Progenitor cell of endocrine pancreas (in vitro differentiated cells): ENCODE measurements around the gene FOXN4. TPM values are rescaled to one million over a fixed set of nuclear protein-coding genes. Genes with fewer than 3 reads are reported as not detected.

Experiments
- DNase-seq: peaks from one replicate; pipeline ENCODE4 v3.0.0; 2021; ENCODE audit warnings: low spot score; ENCODE audit not compliant: unreplicated experiment
- H3K27ac Mint-ChIP-seq: 2 replicates; pipeline ENCODE4 v1.8.0; 2021; ENCODE audit warnings: mild to moderate bottlenecking, moderate library complexity, mixed read lengths
- H3K27me3 Mint-ChIP-seq: 2 replicates; pipeline ENCODE4 v1.8.0; 2021; ENCODE audit warnings: mixed read lengths
- H3K36me3 Mint-ChIP-seq: 2 replicates; pipeline ENCODE4 v1.8.0; 2022; ENCODE audit warnings: mixed read lengths; ENCODE audit not compliant: insufficient read depth
- H3K4me1 Mint-ChIP-seq: 2 replicates; pipeline ENCODE4 v1.8.0; 2021; ENCODE audit warnings: low read depth, mixed read lengths
- H3K4me3 Mint-ChIP-seq: 2 replicates; pipeline ENCODE4 v1.8.0; 2021; ENCODE audit warnings: low read depth, mild to moderate bottlenecking, moderate library complexity, mixed read lengths
- H3K9me3 Mint-ChIP-seq: 2 replicates; pipeline ENCODE4 v1.8.0; 2021; ENCODE audit warnings: low read depth, mixed read lengths
- total RNA-seq: library from RNA; stranded (reverse); gene quantifications from 2 replicates; pipeline ENCODE4 v1.2.1, GENCODE V29; 2021
- TF ChIP-seq, protein P1 (sequence below): fragments of 200-600 bp; sonication (generic); IDR thresholded peaks from one replicate; pipeline ENCODE4 v1.5.0; 2021; ENCODE audit warnings: antibody characterized with exemption, mild to moderate bottlenecking; ENCODE audit not compliant: unreplicated experiment

The FOXN4 gene
- total RNA-seq, 1 donor from 2014 or later = 0.34 TPM

DNA sequence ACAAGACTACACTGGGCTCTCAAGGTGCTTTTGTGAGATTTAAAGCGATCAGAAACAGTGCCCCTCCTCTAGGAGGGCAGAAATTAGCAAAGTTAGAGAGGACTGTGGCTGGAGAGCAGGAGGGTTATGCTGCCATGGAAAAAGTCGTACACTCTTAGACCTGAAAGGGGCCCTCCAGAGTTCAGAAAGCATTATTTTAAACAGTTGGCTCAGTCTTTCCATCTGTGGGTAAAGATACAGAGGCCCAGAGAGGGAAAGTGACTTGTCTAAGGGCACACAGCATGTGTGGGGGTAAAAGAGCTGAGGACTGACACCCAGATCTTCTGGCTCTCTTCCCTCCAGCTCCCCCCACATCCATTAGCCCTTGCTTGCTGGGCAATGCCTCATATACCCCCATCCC, 47.1 kb downstream of the FOXN4 start:
- Mint-ChIP-seq H3K9me3 (peaks cover 4% of the 10 kb centered on the region), H3K36me3 (peaks cover 15% of the 10 kb centered on the region), H3K4me3 (no peak overlapping the region), H3K27me3 (no peaks in the 10 kb centered on the region), H3K27ac (no peak overlapping the region), H3K4me1 (no peaks in the 10 kb centered on the region)
- DNase-seq = no peak
- TF ChIP-seq, protein P1, sequence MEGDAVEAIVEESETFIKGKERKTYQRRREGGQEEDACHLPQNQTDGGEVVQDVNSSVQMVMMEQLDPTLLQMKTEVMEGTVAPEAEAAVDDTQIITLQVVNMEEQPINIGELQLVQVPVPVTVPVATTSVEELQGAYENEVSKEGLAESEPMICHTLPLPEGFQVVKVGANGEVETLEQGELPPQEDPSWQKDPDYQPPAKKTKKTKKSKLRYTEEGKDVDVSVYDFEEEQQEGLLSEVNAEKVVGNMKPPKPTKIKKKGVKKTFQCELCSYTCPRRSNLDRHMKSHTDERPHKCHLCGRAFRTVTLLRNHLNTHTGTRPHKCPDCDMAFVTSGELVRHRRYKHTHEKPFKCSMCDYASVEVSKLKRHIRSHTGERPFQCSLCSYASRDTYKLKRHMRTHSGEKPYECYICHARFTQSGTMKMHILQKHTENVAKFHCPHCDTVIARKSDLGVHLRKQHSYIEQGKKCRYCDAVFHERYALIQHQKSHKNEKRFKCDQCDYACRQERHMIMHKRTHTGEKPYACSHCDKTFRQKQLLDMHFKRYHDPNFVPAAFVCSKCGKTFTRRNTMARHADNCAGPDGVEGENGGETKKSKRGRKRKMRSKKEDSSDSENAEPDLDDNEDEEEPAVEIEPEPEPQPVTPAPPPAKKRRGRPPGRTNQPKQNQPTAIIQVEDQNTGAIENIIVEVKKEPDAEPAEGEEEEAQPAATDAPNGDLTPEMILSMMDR = no peak

DNA sequence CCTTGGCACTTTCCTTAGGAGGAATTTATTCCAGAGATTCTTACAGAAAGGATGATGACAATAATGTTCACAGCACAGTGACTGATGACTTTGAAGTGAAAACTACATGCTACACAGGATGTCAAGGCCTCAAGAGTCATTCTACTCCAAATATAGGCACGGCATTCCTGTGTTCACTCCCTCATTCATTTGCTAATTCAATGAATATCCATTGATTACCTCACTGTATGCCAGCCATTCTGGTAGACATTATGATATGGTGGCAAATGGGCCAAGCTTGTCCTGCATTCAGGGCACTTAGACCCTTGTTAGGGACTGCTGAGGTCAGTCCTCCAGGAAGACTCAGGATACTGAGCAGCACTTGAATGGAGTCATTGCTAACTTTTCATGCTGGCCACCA, 48.0 kb downstream of the FOXN4 start:
- peaks cover 15% of the 10 kb centered on the region for H3K36me3 Mint-ChIP-seq
- H3K27me3 Mint-ChIP-seq = no peaks in the 10 kb centered on the region
- H3K27ac Mint-ChIP-seq = no peak overlapping the region
- peaks cover 4% of the 10 kb centered on the region for H3K9me3 Mint-ChIP-seq
- no peak for DNase-seq
- TF ChIP-seq, protein P1 = no peak
- H3K4me1 Mint-ChIP-seq = no peaks in the 10 kb centered on the region
- H3K4me3 Mint-ChIP-seq = no peak overlapping the region

DNA sequence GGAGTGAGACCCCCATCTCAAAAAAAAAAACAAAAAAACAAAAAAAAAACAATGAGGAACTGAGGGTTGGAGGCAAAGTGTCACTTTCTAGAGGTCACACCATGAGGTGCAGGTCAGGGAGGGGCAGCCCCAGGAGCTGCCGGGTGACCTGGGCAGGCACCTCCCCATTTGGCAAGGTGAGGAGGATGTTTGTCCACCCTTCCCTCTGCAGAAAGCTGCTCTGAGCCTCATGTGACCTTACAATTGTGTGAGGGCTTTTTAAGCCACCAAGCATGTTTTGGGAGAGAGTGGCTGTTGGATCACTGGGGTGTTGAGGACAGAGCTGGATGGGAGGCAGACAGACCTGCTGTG, 49.6 kb downstream of the FOXN4 start:
- no peaks in the 10 kb centered on the region for H3K4me1 Mint-ChIP-seq
- TF ChIP-seq, protein P1 = no peak
- peaks cover 24% of the 10 kb centered on the region for H3K36me3 Mint-ChIP-seq
- no peak overlapping the region for H3K4me3 Mint-ChIP-seq
- H3K27me3 Mint-ChIP-seq = no peaks in the 10 kb centered on the region
- no peak for DNase-seq
- peaks cover 4% of the 10 kb centered on the region for H3K9me3 Mint-ChIP-seq
- no peak overlapping the region for H3K27ac Mint-ChIP-seq

DNA sequence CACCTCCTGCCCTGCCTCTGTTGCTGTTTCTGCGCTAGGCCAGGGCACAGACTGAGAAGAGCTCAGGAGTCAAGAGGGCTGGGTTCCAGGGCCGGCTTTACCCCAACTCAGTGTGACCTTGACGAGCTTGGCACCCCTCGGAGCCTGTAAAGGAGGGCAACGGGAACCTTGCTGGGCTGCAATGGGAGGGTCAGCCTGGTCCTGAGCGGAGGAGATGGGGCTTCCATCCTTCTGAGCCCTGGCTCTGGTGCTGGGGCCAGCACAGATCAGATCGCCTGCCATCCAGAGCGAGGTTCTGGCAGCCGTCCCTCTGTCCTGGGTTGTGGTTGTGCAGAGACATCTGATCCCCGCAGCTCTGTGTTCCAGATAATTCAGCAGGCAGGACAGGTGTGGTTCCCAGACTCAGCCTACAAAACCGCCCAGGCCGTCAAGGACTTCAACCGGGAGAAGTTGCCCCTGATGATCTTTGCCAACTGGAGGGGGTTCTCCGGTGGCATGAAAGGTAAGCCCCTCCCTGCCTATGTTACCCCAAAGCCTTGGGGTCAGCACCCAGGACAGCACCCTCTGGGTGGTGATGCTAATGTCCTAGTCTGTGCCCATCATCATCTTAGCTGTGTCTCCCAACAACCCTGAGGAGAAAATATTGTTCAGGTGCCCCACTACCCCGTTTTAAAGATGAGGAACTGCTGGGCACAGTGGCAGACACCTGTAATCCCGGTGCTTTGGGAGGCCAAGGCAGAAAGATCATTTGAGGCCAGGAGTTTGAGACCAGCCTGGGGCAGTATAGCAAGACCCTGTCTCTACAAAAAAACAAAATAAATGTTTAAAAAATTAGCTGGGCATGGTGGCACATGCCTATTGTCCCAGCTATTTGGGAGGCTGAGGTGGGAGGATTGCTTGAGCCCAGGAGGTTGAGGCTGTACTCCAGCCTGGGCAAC, 50.2 kb downstream of the FOXN4 start:
- H3K4me1 Mint-ChIP-seq = no peaks in the 10 kb centered on the region

DNA sequence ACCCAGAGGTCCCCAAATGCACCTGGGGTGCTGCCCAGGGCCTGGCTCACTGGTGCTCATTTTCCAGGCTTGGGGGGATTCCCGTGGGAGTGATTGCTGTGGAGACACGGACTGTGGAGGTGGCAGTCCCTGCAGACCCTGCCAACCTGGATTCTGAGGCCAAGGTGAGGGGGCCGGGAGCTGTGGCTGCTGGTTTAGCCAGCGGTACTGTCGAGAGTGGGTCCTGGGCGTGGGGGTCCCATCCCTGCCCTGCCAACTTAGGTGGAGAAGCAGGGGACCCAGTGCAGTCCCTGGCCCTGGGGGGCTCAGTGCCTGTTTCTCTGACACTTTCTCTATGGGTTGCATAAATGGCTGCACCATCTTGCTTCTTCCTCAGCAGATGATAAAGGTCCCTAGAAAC, 50.9 kb downstream of the FOXN4 start:
- TF ChIP-seq, protein P1 = no peak
- Mint-ChIP-seq H3K27ac (no peak overlapping the region), H3K9me3 (peaks cover 9% of the 10 kb centered on the region), H3K4me1 (no peaks in the 10 kb centered on the region), H3K36me3 (peaks cover 25% of the 10 kb centered on the region), H3K4me3 (no peak overlapping the region), H3K27me3 (no peaks in the 10 kb centered on the region)
- no peak for DNase-seq

More for the DNA sequence above, 50.2 kb downstream of the FOXN4 start:
- peaks cover 22% of the 10 kb centered on the region for H3K36me3 Mint-ChIP-seq
- TF ChIP-seq, protein P1 = no peak
- H3K9me3 Mint-ChIP-seq = peaks cover 6% of the 10 kb centered on the region
- H3K27me3 Mint-ChIP-seq = no peaks in the 10 kb centered on the region
- DNase-seq = no peak
- no peak overlapping the region for H3K4me3 Mint-ChIP-seq
- no peak overlapping the region for H3K27ac Mint-ChIP-seq
